Measurements from ENCODE around the gene EFCAB14.

GRCh38 chr1:46705408-46705807, 13.5 kb downstream of the EFCAB14 start:
- TF ChIP-seq, protein P1, sequence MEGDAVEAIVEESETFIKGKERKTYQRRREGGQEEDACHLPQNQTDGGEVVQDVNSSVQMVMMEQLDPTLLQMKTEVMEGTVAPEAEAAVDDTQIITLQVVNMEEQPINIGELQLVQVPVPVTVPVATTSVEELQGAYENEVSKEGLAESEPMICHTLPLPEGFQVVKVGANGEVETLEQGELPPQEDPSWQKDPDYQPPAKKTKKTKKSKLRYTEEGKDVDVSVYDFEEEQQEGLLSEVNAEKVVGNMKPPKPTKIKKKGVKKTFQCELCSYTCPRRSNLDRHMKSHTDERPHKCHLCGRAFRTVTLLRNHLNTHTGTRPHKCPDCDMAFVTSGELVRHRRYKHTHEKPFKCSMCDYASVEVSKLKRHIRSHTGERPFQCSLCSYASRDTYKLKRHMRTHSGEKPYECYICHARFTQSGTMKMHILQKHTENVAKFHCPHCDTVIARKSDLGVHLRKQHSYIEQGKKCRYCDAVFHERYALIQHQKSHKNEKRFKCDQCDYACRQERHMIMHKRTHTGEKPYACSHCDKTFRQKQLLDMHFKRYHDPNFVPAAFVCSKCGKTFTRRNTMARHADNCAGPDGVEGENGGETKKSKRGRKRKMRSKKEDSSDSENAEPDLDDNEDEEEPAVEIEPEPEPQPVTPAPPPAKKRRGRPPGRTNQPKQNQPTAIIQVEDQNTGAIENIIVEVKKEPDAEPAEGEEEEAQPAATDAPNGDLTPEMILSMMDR (IDR thresholded peaks at IDR 0.05): no peak
- no peak for TF ChIP-seq POLR2A (IDR thresholded peaks at IDR 0.05)
- no peak for TF ChIP-seq POLR2AphosphoS5 (IDR thresholded peaks at IDR 0.05)
